ENCODE data around the gene COL18A1.
A peak's percentile ranks its signal among the peaks of the same experiment; 100 is the strongest.

The COL18A1 gene

DNA sequence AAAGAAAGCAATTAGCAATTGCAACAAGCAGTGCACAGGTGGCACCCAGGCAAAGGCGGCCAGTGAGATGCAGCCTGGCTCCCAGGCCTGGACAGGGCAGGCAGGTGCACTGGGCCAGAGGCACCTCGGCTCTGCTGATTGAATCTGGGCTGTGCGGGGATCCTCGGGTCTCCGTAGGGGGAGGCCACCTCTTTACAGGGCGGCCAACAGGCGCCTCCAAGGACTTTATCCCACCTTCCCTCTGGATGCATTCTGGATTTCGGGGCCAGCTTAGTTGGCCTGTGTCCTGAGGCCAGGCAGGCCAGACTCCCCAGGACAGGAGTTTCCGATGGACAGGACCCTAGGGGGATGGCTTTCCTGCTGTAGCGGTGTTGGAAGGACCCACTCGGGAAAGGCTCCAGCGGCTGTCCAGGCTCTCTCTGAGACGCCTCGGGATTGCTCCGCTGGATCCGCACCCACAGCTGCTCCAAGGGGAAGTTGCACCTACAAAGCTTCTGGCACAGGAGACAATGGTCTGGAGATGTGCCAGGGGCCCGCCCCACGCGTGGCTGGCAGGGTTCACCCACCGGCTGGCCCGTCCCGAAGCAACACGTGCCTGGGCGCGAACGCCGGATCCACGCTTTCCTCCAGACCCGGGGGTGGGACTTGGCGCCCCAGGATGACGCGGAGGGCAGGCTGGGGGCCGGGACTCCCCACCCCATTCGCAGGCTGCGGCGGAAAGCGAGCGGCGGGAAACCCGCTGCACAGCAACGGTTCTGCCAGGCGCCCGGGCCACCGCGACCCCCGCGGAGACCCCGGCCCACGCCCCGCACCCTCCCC, 136.5 kb downstream of the COL18A1 start:
- peak; percentile 97 for DNase-seq (ENCODE audit: low spot score)
- TF ChIP-seq, protein P1, sequence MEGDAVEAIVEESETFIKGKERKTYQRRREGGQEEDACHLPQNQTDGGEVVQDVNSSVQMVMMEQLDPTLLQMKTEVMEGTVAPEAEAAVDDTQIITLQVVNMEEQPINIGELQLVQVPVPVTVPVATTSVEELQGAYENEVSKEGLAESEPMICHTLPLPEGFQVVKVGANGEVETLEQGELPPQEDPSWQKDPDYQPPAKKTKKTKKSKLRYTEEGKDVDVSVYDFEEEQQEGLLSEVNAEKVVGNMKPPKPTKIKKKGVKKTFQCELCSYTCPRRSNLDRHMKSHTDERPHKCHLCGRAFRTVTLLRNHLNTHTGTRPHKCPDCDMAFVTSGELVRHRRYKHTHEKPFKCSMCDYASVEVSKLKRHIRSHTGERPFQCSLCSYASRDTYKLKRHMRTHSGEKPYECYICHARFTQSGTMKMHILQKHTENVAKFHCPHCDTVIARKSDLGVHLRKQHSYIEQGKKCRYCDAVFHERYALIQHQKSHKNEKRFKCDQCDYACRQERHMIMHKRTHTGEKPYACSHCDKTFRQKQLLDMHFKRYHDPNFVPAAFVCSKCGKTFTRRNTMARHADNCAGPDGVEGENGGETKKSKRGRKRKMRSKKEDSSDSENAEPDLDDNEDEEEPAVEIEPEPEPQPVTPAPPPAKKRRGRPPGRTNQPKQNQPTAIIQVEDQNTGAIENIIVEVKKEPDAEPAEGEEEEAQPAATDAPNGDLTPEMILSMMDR (IDR thresholded peaks at IDR 0.05; ENCODE audit: extremely low read depth, insufficient read depth, missing control alignments): no peak
- in situ Hi-C loops (cut with MboI; ENCODE audit: low pct_unique_long_range_greater_than_20kb, low sequenced_read_pairs, unreplicated experiment): no loop called here

- peak; percentile 99 for DNase-seq (ENCODE audit: low spot score)
- TF ChIP-seq, protein P1 (IDR thresholded peaks at IDR 0.05; ENCODE audit: extremely low read depth, insufficient read depth, missing control alignments): peak; percentile 48
- in situ Hi-C loops (cut with MboI; ENCODE audit: low pct_unique_long_range_greater_than_20kb, low sequenced_read_pairs, unreplicated experiment): no loop called here
Observed at GRCh38 chr21:45542242-45542666, 137.3 kb downstream of the COL18A1 start, which contains the start of gene SLC19A1. Gene SLC19A1 (minus strand): TSS chr21:45542440. CDS start chr21:45537959, 4,481 bp downstream.

- in situ Hi-C loops (cut with MboI; ENCODE audit: low pct_unique_long_range_greater_than_20kb, low sequenced_read_pairs, unreplicated experiment): no loop called here
- TF ChIP-seq, protein P1 (IDR thresholded peaks at IDR 0.05; ENCODE audit: extremely low read depth, insufficient read depth, missing control alignments): no peak
Observed at GRCh38 chr21:45542667-45543370, 137.9 kb downstream of the COL18A1 start.

DNA sequence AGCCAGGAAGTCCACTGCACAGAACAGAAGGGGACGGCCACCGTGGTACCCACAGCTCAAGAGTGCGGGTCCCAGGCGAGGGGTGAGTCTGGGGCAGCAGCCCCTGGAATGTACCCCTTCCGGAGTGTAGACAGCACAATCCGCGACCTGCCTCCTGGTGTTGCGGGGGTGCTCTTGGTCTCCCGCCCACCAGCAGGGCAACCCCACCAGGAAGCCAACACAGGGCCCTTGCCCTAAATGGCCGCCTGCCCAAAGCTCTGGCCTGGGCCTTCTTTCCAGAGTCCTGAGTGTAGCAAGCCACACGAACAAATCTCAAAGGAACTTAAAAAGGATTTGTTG, 138.4 kb downstream of the COL18A1 start:
- in situ Hi-C loops (cut with MboI; ENCODE audit: low pct_unique_long_range_greater_than_20kb, low sequenced_read_pairs, unreplicated experiment): no loop called here
- TF ChIP-seq, protein P1 (IDR thresholded peaks at IDR 0.05; ENCODE audit: extremely low read depth, insufficient read depth, missing control alignments): no peak
- peak; percentile 43 for DNase-seq (ENCODE audit: low spot score)

More at GRCh38 chr21:45542667-45543370, 137.9 kb downstream of the COL18A1 start:
- no peak for DNase-seq (ENCODE audit: low spot score)

- TF ChIP-seq, protein P1 (IDR thresholded peaks at IDR 0.05; ENCODE audit: extremely low read depth, insufficient read depth, missing control alignments): no peak
- in situ Hi-C loops (cut with MboI; ENCODE audit: low pct_unique_long_range_greater_than_20kb, low sequenced_read_pairs, unreplicated experiment): no loop called here
- DNase-seq (ENCODE audit: low spot score): peak; percentile 44
Observed at GRCh38 chr21:45543710-45544448, 138.9 kb downstream of the COL18A1 start.
